Measurements from ENCODE around the gene IL18. TPM values are rescaled to one million over a fixed set of nuclear protein-coding genes. Genes with fewer than 3 reads are reported as not detected.

The IL18 gene
- total and polyA plus RNA-seq, 2 experiments from 2014 or later: 0.28 to 1.7 TPM

GRCh38 chr11:112160091-112160848 is 3.6 kb downstream of the IL18 start:
- Histone ChIP-seq H3K9me2 (ENCODE audit: insufficient read depth) (no peaks in the 10 kb centered on the region), H3K27me3 (ENCODE audit: insufficient read depth) (no peaks in the 10 kb centered on the region), H3K27ac (ENCODE audit: low read depth) (no peak overlapping the region), H3K4me1 (ENCODE audit: insufficient read depth) (no peaks in the 10 kb centered on the region), H4K20me1 (replicated peaks; ENCODE audit: insufficient read depth) (no peaks in the 10 kb centered on the region), H3F3A (replicated peaks; ENCODE audit: low read depth) (no peaks in the 10 kb centered on the region), H3K79me2 (replicated peaks; ENCODE audit: insufficient read depth) (no peaks in the 10 kb centered on the region), H3K36me3 (ENCODE audit: insufficient read depth) (no peaks in the 10 kb centered on the region), H3K4me3 (no peak overlapping the region), H2AFZ (no peak overlapping the region), H3K4me2 (no peak overlapping the region)
- Mint-ChIP-seq H3K4me3 (no peak overlapping the region), H3K4me1 (peaks cover 7% of the 10 kb centered on the region; the same call in 2 of the 3 replicates), H3K27me3 (ENCODE audit: insufficient read depth, low read depth, poor library complexity) (peaks cover 7% of the 10 kb centered on the region), H3K27ac (no peak overlapping the region), H3K9me3 (no peaks in the 10 kb centered on the region), H3K36me3 (ENCODE audit: low read depth) (no peaks in the 10 kb centered on the region)
- TF ChIP-seq NANOG (IDR thresholded peaks at IDR 0.05; ENCODE audit: borderline replicate concordance) (no peak), CTCF (conservative IDR thresholded peaks at IDR 0.05; ENCODE audit: low read depth in 2 of 2) (no peak), ZNF331 (CRISPR knock-in tag; IDR thresholded peaks at IDR 0.05; ENCODE audit: low read depth) (no peak), ETS1 (IDR thresholded peaks at IDR 0.05) (no peak), STAT1 (IDR thresholded peaks at IDR 0.05; ENCODE audit: unreplicated experiment) (no peak)
- DNase-seq (ENCODE audit: low spot score) (no peak), ATAC-seq (no peak)

GRCh38 chr11:112159098-112160065 is 4.5 kb downstream of the IL18 start:
- Histone ChIP-seq H3K36me3 (ENCODE audit: insufficient read depth) (no peaks in the 10 kb centered on the region), H3K9me2 (ENCODE audit: insufficient read depth) (no peaks in the 10 kb centered on the region), H3K79me2 (replicated peaks; ENCODE audit: insufficient read depth) (no peaks in the 10 kb centered on the region), H3F3A (replicated peaks; ENCODE audit: low read depth) (no peaks in the 10 kb centered on the region), H3K4me1 (ENCODE audit: insufficient read depth) (no peaks in the 10 kb centered on the region), H4K20me1 (replicated peaks; ENCODE audit: insufficient read depth) (no peaks in the 10 kb centered on the region), H3K4me3 (no peak overlapping the region), H3K27me3 (ENCODE audit: insufficient read depth) (no peaks in the 10 kb centered on the region), H3K4me2 (no peak overlapping the region), H2AFZ (no peak overlapping the region), H3K27ac (ENCODE audit: low read depth) (no peak overlapping the region)
- no peak overlapping the region; the same call in 1 of the 2 replicates for H3K27ac Mint-ChIP-seq
- peaks cover 7% of the 10 kb centered on the region; the same call in 2 of the 3 replicates for H3K4me1 Mint-ChIP-seq
- no peak for ATAC-seq
- DNase-seq (ENCODE audit: low spot score): no peak
- TF ChIP-seq ETS1 (IDR thresholded peaks at IDR 0.05) (no peak), ZNF331 (CRISPR knock-in tag; IDR thresholded peaks at IDR 0.05; ENCODE audit: low read depth) (no peak), NANOG (IDR thresholded peaks at IDR 0.05; ENCODE audit: borderline replicate concordance) (no peak), ZNF114 (CRISPR knock-in tag; IDR thresholded peaks at IDR 0.05) (no peak), CTCF (conservative IDR thresholded peaks at IDR 0.05; ENCODE audit: low read depth in 2 of 2) (no peak), STAT1 (IDR thresholded peaks at IDR 0.05; ENCODE audit: unreplicated experiment) (no peak), EZH2phosphoT487 (IDR thresholded peaks at IDR 0.05; ENCODE audit: unreplicated experiment) (no peak), JUNB (IDR thresholded peaks at IDR 0.05; ENCODE audit: unreplicated experiment) (no peak)
- no peaks in the 10 kb centered on the region for H3K36me3 Mint-ChIP-seq (ENCODE audit: low read depth)
- peaks cover 7% of the 10 kb centered on the region for H3K27me3 Mint-ChIP-seq (ENCODE audit: insufficient read depth, low read depth, poor library complexity)
- no peaks in the 10 kb centered on the region for H3K9me3 Mint-ChIP-seq
- H3K4me3 Mint-ChIP-seq: no peak overlapping the region

All from GM23338 (cell line).